IMR-90 (cell line): ENCODE results near the gene OSTM1. TPM values are rescaled to one million over a fixed set of nuclear protein-coding genes. Genes with fewer than 3 reads are reported as not detected.

ENCODE experiments used
- ATAC-seq: fragments of 200-7000 bp; cut with Tn5 transposase; 2 replicates; pipeline ENCODE4 v1.9.1; 2020; ENCODE audit warnings: low read depth, mild to moderate bottlenecking, moderate library complexity
- BruUV-seq: library from RNA; stranded (reverse); fragments of 400-500 nt; replicated peaks from 2 replicates; lab custom pipeline; 2021; lab: Mats Ljungman, UMichigan
- CTCF ChIA-PET: fragments of 300-600 bp; formaldehyde crosslinking; extraction: SDS; loops from one replicate; lab custom pipeline; 2021; ENCODE audit warnings: antibody characterized with exemption; lab: Yijun Ruan, JAX
- POLR2A ChIA-PET: fragments of 300-600 bp; sonication (Branson Sonifier 250); formaldehyde crosslinking; loops from one replicate; lab custom pipeline; 2022; ENCODE audit warnings: antibody characterized with exemption; ENCODE audit not compliant: unreplicated experiment; lab: Charles Lee
- DNase-seq: peaks from one replicate; pipeline ENCODE4 v3.0.0; 2013
- H2AFZ ChIP-seq: replicated peaks from 2 replicates; pipeline ENCODE3; 2013; ENCODE audit warnings: low read length, mild to moderate bottlenecking; ENCODE audit not compliant: poor library complexity
- H2AK5ac ChIP-seq: 2 replicates; pipeline ENCODE4 v1.6.1; 2013; ENCODE audit warnings: low read depth, low read length, inconsistent platforms
- H2AK9ac ChIP-seq: replicated peaks from 2 replicates; pipeline ENCODE3; 2013; ENCODE audit warnings: mild to moderate bottlenecking, low read depth, low read length, moderate library complexity; ENCODE audit not compliant: poor library complexity
- H2BK120ac ChIP-seq: 2 replicates; pipeline ENCODE4 v1.6.1; 2013; ENCODE audit warnings: low read depth, low read length, inconsistent platforms
- H2BK15ac ChIP-seq: 3 replicates; pipeline ENCODE4 v1.6.1; 2013; ENCODE audit warnings: low read depth, low read length, inconsistent platforms
- H2BK20ac ChIP-seq: 2 replicates; pipeline ENCODE4 v1.6.1; 2013; ENCODE audit warnings: low read depth, mild to moderate bottlenecking, inconsistent platforms, low read length, moderate library complexity
- H2BK5ac ChIP-seq: 2 replicates; pipeline ENCODE4 v1.6.1; 2013; ENCODE audit warnings: mild to moderate bottlenecking, low read depth, low read length, inconsistent platforms; ENCODE audit not compliant: poor library complexity, severe bottlenecking
- H3K14ac ChIP-seq: replicated peaks from 2 replicates; pipeline ENCODE4 v1.6.1; 2013; ENCODE audit warnings: low read depth, low read length, inconsistent platforms
- H3K18ac ChIP-seq: 2 replicates; pipeline ENCODE4 v1.6.1; 2013; ENCODE audit warnings: low read depth, low read length, control low read depth
- H3K23ac ChIP-seq: 2 replicates; pipeline ENCODE4 v1.6.1; 2013; ENCODE audit warnings: low read depth, low read length, inconsistent platforms
- H3K27ac ChIP-seq: 2 replicates; pipeline ENCODE4 v1.5.1; 2013; ENCODE audit warnings: mild to moderate bottlenecking, control low read depth, low read length; ENCODE audit not compliant: insufficient read depth
- H3K27me3 ChIP-seq: 2 replicates; pipeline ENCODE4 v1.6.1; 2013; ENCODE audit warnings: low read length; ENCODE audit not compliant: control insufficient read depth, insufficient read depth
- H3K36me3 ChIP-seq: 2 replicates; pipeline ENCODE4 v1.6.1; 2013; ENCODE audit warnings: low read length, mixed read lengths; ENCODE audit not compliant: control insufficient read depth, insufficient read depth
- H3K4ac ChIP-seq: 2 replicates; pipeline ENCODE4 v1.6.1; 2013; ENCODE audit warnings: low read depth, low read length, inconsistent platforms
- H3K4me1 ChIP-seq: 2 replicates; pipeline ENCODE4 v1.6.1; 2013; ENCODE audit warnings: low read length, mixed read lengths; ENCODE audit not compliant: control insufficient read depth, insufficient read depth
- H3K4me2 ChIP-seq: 2 replicates; pipeline ENCODE4 v1.6.1; 2013; ENCODE audit warnings: low read depth, mild to moderate bottlenecking, control low read depth, low read length, moderate library complexity
- H3K4me3 ChIP-seq: 2 replicates; pipeline ENCODE4 v1.5.1; 2013; ENCODE audit warnings: low read depth, mild to moderate bottlenecking, control low read depth, low read length, moderate library complexity; ENCODE audit not compliant: insufficient read depth
- H3K56ac ChIP-seq: 2 replicates; pipeline ENCODE4 v1.6.1; 2013; ENCODE audit warnings: low read length, inconsistent platforms; ENCODE audit not compliant: insufficient read depth; ENCODE audit errors: extremely low read depth
- H3K79me1 ChIP-seq, 2 experiments: 2 replicates each; pipeline ENCODE4 v1.6.1; 2013; ENCODE audit warnings: low read length in 2 of 2, inconsistent platforms in 1 of 2, low read depth in 1 of 2
- H3K9ac ChIP-seq: 2 replicates; pipeline ENCODE4 v1.6.1; 2013; ENCODE audit warnings: low read depth, low read length, control low read depth
- H3K9me1 ChIP-seq: 2 replicates; pipeline ENCODE4 v1.6.1; 2013; ENCODE audit warnings: low read length, inconsistent platforms; ENCODE audit not compliant: insufficient read depth
- H3K9me3 ChIP-seq: 2 replicates; pipeline ENCODE4 v1.6.1; 2013; ENCODE audit warnings: low read length; ENCODE audit not compliant: control insufficient read depth, insufficient read depth
- H4K20me1 ChIP-seq: 2 replicates; pipeline ENCODE4 v1.6.1; 2013; ENCODE audit warnings: low read length, inconsistent platforms; ENCODE audit not compliant: insufficient read depth
- H4K5ac ChIP-seq: 2 replicates; pipeline ENCODE4 v1.6.1; 2013; ENCODE audit warnings: mild to moderate bottlenecking, low read depth, low read length, control low read depth
- H4K8ac ChIP-seq, 2 experiments: 2 replicates each; pipeline ENCODE4 v1.6.1; 2013; ENCODE audit warnings: low read depth in 2 of 2, low read length in 2 of 2, control low read depth in 1 of 2, inconsistent platforms in 1 of 2
- H4K91ac ChIP-seq: 2 replicates; pipeline ENCODE4 v1.6.1; 2013; ENCODE audit warnings: low read depth, low read length, inconsistent platforms; ENCODE audit not compliant: insufficient read depth
- FOS ChIP-seq: fragments of 150-350 bp; IDR thresholded peaks from 2 replicates; pipeline ENCODE4 v1.6.1; 2016; ENCODE audit warnings: low read depth, low read length
- MXI1 ChIP-seq: IDR thresholded peaks from 2 replicates; pipeline ENCODE4 v1.6.1; 2012; ENCODE audit warnings: low read depth, mild to moderate bottlenecking, low read length, moderate library complexity, borderline replicate concordance
- NFE2L2 ChIP-seq: fragments of 150-350 bp; IDR thresholded peaks from 2 replicates; pipeline ENCODE4 v1.6.1; 2016; ENCODE audit warnings: low read depth, mild to moderate bottlenecking, low read length
- RFX5 ChIP-seq: IDR thresholded peaks from 2 replicates; pipeline ENCODE4 v1.8.0; 2012; ENCODE audit warnings: low read depth, mild to moderate bottlenecking, low read length, moderate library complexity
- SMC3 ChIP-seq: fragments of 150-350 bp; IDR thresholded peaks from 2 replicates; pipeline ENCODE4 v1.6.1; 2016; ENCODE audit warnings: low read depth, mild to moderate bottlenecking, antibody characterized with exemption, low read length, moderate library complexity
- WGBS, 2 experiments: methylation state at CpG; one replicate each; pipeline versions ENCODE4 v1.1.5 to v1.1.7; 2013; ENCODE audit warnings: missing lambda C conversion rate in 2 of 2; ENCODE audit not compliant: insufficient read length in 1 of 2; ENCODE audit errors: extremely low coverage in 2 of 2; 5-methylcytosine and 5-hydroxymethylcytosine counted together
- dilution Hi-C: fragments of 300-500 bp; cut with HindIII; formaldehyde crosslinking; loops from one replicate; pipeline ENCODE4 v1.14.3; 2018; ENCODE audit warnings: low sequenced_read_pairs; ENCODE audit not compliant: unreplicated experiment
- in situ Hi-C: fragments of 300-500 bp; cut with MboI; formaldehyde crosslinking; loops from 3 replicates; pipeline ENCODE4 v1.14.3; 2019; ENCODE audit warnings: low sequenced_read_pairs, inconsistent platforms, mixed read lengths
- intact Hi-C: fragments of 100-400 bp; cut with micrococcal nuclease; formaldehyde crosslinking; loops from 2 replicates; pipeline ENCODE4 v1.10.0; 2022
- polyA plus RNA-seq, 3 experiments: library from polyadenylated mRNA; depleted of rRNA; stranded (reverse); fragments of >200 nt; gene quantifications; 2 replicates each; pipeline ENCODE4 v1.2.3, GENCODE V29; 2012; ENCODE audit warnings: low replicate concordance in 1 of 3
- total RNA-seq: library from RNA; depleted of rRNA; stranded (reverse); fragments of >200 nt; gene quantifications from 2 replicates; pipeline ENCODE4 v1.2.3, GENCODE V29; 2012
- TF ChIP-seq, protein P1 (sequence below): conservative IDR thresholded peaks from 2 replicates; pipeline ENCODE4 v1.5.1; 2012; ENCODE audit warnings: mild to moderate bottlenecking, low read depth, low read length, improper control_type of control experiment

Gene OSTM1
- total and polyA plus RNA-seq, 2 of the 4 experiments (the other 2 are of a cell fraction), result 8.0 to 24.7 TPM

DNA sequence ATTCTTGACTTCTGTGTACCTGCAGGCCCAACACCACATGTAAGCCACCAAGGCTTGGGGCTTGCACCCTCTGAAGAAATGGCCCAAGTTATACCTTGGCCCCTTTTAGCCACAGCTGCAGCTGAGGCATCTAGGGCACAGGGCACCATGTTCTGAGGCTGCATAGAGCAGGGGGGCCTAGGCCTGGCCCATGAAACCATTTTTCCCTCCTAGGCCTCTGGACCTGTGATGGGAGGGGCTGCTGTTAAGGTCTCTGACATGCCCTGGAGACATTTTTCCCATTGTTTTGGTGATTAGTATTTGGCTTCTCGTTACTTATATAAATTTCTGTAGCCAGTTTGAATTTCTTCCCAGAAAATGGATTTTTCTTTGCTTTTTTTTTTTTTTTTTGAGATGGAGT is 66.2 kb downstream of the OSTM1 start:
- no peak overlapping the region for H3K18ac ChIP-seq
- H3K27ac ChIP-seq, result no peak overlapping the region
- in situ Hi-C loops (no loop called here), intact Hi-C loops (no loop called here), dilution Hi-C loops (no loop called here)
- WGBS, 2 experiments, result no CpG with 5 or more reads among the region's 1 CpG
- no peak overlapping the region for H3K4ac ChIP-seq
- no peak overlapping the region for H4K8ac ChIP-seq
- H3K14ac ChIP-seq, result no peak overlapping the region
- TF ChIP-seq, protein P1, sequence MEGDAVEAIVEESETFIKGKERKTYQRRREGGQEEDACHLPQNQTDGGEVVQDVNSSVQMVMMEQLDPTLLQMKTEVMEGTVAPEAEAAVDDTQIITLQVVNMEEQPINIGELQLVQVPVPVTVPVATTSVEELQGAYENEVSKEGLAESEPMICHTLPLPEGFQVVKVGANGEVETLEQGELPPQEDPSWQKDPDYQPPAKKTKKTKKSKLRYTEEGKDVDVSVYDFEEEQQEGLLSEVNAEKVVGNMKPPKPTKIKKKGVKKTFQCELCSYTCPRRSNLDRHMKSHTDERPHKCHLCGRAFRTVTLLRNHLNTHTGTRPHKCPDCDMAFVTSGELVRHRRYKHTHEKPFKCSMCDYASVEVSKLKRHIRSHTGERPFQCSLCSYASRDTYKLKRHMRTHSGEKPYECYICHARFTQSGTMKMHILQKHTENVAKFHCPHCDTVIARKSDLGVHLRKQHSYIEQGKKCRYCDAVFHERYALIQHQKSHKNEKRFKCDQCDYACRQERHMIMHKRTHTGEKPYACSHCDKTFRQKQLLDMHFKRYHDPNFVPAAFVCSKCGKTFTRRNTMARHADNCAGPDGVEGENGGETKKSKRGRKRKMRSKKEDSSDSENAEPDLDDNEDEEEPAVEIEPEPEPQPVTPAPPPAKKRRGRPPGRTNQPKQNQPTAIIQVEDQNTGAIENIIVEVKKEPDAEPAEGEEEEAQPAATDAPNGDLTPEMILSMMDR, result no peak
- TF ChIP-seq MXI1, result no peak
- TF ChIP-seq NFE2L2, result no peak
- TF ChIP-seq RFX5, result no peak
- no peak for TF ChIP-seq FOS
- no peak for TF ChIP-seq SMC3
- H2BK5ac ChIP-seq, result no peak overlapping the region
- no peak overlapping the region for H2BK120ac ChIP-seq
- no peak overlapping the region for H2AFZ ChIP-seq
- H4K91ac ChIP-seq, result no peak overlapping the region
- no peaks in the 10 kb centered on the region for H3K9me1 ChIP-seq
- ATAC-seq (no peak), DNase-seq (no peak)
- ChIA-PET POLR2A (no interaction called here), CTCF (no interaction called here)
- no peak overlapping the region for H2BK15ac ChIP-seq
- H3K36me3 ChIP-seq, result no peaks in the 10 kb centered on the region
- no peak overlapping the region for H4K5ac ChIP-seq
- peaks cover 2% of the 10 kb centered on the region; the same call in 1 of the 2 replicates for H3K27me3 ChIP-seq
- H4K20me1 ChIP-seq, result no peaks in the 10 kb centered on the region
- no peak overlapping the region for H3K4me3 ChIP-seq
- H3K23ac ChIP-seq, result no peak overlapping the region
- no TSS peak for BruUV-seq
- H2AK9ac ChIP-seq, result no peak overlapping the region
- no peak overlapping the region for H2BK20ac ChIP-seq
- H3K56ac ChIP-seq, result no peak overlapping the region
- no peak overlapping the region for H3K9ac ChIP-seq
- H3K79me1 ChIP-seq, result no peaks in the 10 kb centered on the region
- no peak overlapping the region for H3K4me2 ChIP-seq
- H3K4me1 ChIP-seq, result no peaks in the 10 kb centered on the region
- H3K9me3 ChIP-seq, result peaks cover 2% of the 10 kb centered on the region; the same call in 1 of the 2 replicates
- no peak overlapping the region for H2AK5ac ChIP-seq
